ENCODE data around the gene PCNX1.

PCNX1 gene

DNA sequence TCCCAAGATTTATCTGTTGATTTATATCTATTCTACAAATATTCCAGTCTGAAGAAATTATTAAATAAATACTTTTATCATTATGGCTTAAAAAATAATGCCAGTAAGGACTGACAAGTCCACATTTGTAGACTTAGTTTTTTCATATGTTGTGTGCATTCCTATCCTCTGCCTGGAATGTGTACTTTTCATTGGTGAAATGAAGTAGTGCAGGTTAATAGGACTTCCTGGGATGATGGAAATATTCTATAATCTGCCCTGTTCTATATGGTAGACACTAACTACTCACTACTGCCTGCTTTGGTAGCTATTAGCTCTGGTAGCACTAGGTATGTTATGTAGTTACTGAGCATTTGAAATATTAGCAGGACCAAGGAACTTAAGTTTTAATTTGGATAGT lies 86.7 kb downstream of the PCNX1 start:
- H3K4me3 ChIP-seq (ENCODE audit: low read length), result no peak overlapping the region
- H3K4me1 ChIP-seq (ENCODE audit: control insufficient read depth, insufficient read depth, low read length), result no peaks in the 10 kb centered on the region
- H3K27me3 ChIP-seq (ENCODE audit: control insufficient read depth, insufficient read depth, low read length), result no peaks in the 10 kb centered on the region
- no peak overlapping the region for H3K9ac ChIP-seq (ENCODE audit: low read length)
- no peak overlapping the region for H3K27ac ChIP-seq (ENCODE audit: low read depth, low read length)
- H3K36me3 ChIP-seq (ENCODE audit: control insufficient read depth, insufficient read depth, low read length), result no peaks in the 10 kb centered on the region

DNA sequence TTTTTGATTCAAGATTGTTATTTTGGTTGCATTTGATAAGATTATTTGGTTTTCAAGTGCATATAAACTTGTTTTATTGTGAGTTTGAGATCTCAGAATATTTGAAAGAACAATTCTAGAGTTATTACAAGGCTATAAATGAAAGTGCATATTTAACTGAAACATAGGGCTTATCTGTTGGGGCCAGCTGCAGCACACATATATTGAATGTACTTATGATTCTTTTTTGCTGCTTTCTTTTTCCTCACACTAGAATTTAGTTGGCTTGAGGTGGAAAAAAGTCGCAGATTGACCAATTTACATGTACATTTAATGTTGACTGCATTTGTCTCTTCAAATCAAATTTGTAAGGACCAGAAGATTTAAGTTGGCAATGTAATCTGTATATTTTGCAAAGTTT lies 88.0 kb downstream of the PCNX1 start:
- H3K27me3 ChIP-seq (ENCODE audit: control insufficient read depth, insufficient read depth, low read length), result no peaks in the 10 kb centered on the region
- H3K27ac ChIP-seq (ENCODE audit: low read depth, low read length), result no peak overlapping the region
- no peaks in the 10 kb centered on the region for H3K36me3 ChIP-seq (ENCODE audit: control insufficient read depth, insufficient read depth, low read length)
- no peak overlapping the region for H3K9ac ChIP-seq (ENCODE audit: low read length)
- H3K4me3 ChIP-seq (ENCODE audit: low read length), result no peak overlapping the region
- H3K4me1 ChIP-seq (ENCODE audit: control insufficient read depth, insufficient read depth, low read length), result no peaks in the 10 kb centered on the region

DNA sequence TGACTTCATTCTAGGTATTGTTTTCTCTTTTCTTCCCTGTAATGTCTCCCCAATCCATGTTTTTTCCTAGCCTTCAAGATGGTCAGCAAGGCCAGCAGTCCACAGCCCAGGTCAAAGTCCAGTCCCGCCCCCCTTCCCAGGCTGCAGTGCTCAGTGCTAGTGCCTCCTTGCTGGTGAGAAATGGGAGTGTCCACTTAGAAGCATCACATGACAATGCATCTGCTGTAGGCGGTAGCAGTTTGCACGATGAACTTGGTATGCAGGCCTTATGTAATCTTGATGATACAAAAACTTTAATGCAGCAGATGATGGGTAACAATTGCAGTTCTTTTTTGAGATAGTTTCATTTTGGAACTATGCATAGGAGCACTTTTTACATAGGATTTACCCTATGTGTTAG lies 88.4 kb downstream of the PCNX1 start:
- Histone ChIP-seq H3K4me1 (ENCODE audit: control insufficient read depth, insufficient read depth, low read length) (no peaks in the 10 kb centered on the region), H3K4me3 (ENCODE audit: low read length) (no peak overlapping the region), H3K27ac (ENCODE audit: low read depth, low read length) (no peak overlapping the region), H3K27me3 (ENCODE audit: control insufficient read depth, insufficient read depth, low read length) (no peaks in the 10 kb centered on the region), H3K9ac (ENCODE audit: low read length) (no peak overlapping the region), H3K36me3 (ENCODE audit: control insufficient read depth, insufficient read depth, low read length) (no peaks in the 10 kb centered on the region)

DNA sequence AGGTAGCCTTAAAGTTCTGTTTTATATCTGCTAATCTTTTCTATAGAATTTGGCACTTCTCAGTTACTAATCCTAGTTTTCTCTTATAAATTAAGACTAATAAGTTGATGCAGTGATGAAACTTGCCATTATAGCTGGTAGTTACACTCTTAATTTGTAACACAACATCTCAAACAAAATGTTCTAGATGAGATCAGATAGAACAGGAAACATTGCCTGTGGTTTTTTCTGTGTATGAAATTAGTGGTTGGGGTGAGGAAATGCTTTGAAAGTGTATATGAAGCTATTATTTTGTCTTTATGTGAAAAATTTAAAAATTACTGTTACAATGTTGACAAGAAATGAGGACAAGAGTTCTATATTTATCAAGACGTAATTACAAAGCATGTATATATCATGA lies 91.9 kb downstream of the PCNX1 start:
- Histone ChIP-seq H3K4me3 (ENCODE audit: low read length) (no peak overlapping the region), H3K27ac (ENCODE audit: low read depth, low read length) (no peak overlapping the region), H3K36me3 (ENCODE audit: control insufficient read depth, insufficient read depth, low read length) (no peaks in the 10 kb centered on the region), H3K27me3 (ENCODE audit: control insufficient read depth, insufficient read depth, low read length) (no peaks in the 10 kb centered on the region), H3K4me1 (ENCODE audit: control insufficient read depth, insufficient read depth, low read length) (no peaks in the 10 kb centered on the region), H3K9ac (ENCODE audit: low read length) (no peak overlapping the region)

DNA sequence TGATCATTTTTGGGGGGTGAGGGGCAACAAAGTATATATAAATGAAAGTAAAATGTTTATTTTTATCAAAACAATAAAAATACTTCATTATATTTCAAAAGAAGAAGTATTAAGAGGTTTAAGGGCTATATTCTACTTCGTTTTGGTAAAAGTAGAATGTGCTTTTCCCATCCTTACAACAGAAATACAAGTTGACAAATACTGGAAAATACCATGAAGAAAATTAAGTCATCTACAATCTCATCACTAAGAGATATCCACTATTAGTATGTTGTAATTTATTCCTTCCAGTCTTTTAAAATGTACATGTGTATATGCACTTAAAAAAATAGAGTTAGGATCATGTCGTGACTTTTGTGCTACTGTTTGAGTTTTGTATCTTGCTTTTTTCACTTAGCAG lies 92.8 kb downstream of the PCNX1 start:
- H3K27ac ChIP-seq (ENCODE audit: low read depth, low read length), result no peak overlapping the region
- no peak overlapping the region for H3K4me3 ChIP-seq (ENCODE audit: low read length)
- H3K9ac ChIP-seq (ENCODE audit: low read length), result no peak overlapping the region
- H3K27me3 ChIP-seq (ENCODE audit: control insufficient read depth, insufficient read depth, low read length), result no peaks in the 10 kb centered on the region
- H3K4me1 ChIP-seq (ENCODE audit: control insufficient read depth, insufficient read depth, low read length), result no peaks in the 10 kb centered on the region
- H3K36me3 ChIP-seq (ENCODE audit: control insufficient read depth, insufficient read depth, low read length), result no peaks in the 10 kb centered on the region

DNA sequence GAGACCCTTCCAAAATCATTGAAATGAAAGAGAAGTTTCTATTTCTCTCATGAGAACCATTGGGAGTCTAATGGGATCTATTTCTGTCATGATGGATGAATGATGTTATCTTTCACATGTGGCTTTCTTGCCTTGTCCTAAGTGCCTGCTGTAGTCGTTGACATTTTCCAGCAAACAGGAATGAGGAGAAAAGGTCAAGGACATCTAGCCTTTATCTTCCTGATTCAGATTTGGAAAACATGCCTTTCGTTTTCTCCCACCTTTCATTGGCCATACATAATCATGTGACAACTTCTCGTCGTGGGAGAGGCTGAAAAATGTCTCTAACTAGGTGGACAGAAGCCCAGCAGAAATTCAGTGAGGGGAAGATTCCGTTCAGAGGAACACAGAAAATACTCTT lies 94.5 kb downstream of the PCNX1 start:
- no peaks in the 10 kb centered on the region for H3K36me3 ChIP-seq (ENCODE audit: control insufficient read depth, insufficient read depth, low read length)
- H3K4me1 ChIP-seq (ENCODE audit: control insufficient read depth, insufficient read depth, low read length), result no peaks in the 10 kb centered on the region
- no peak overlapping the region for H3K9ac ChIP-seq (ENCODE audit: low read length)
- H3K27me3 ChIP-seq (ENCODE audit: control insufficient read depth, insufficient read depth, low read length), result no peaks in the 10 kb centered on the region
- no peak overlapping the region for H3K27ac ChIP-seq (ENCODE audit: low read depth, low read length)
- H3K4me3 ChIP-seq (ENCODE audit: low read length), result no peak overlapping the region

DNA sequence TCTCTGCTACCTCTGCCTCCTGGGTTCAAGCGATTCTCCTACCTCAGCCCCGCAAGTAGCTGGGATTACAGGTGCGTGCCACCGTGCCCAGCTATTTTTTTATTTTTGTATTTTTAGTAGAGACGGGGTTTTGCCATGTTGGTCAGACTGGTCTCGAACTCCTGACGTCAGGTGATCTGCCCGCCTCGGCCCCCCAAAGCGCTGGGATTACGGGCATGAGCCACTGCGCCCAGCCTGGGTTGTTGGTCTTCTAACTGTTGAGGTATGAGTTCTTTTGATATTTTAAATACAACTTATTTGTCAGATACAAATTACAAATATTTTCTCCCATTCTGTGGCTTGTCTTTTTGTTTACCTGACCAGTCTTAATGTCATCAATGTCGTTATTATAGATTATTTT lies 95.9 kb downstream of the PCNX1 start:
- no peaks in the 10 kb centered on the region for H3K27me3 ChIP-seq (ENCODE audit: control insufficient read depth, insufficient read depth, low read length)
- H3K4me3 ChIP-seq (ENCODE audit: low read length), result no peak overlapping the region
- no peak overlapping the region for H3K9ac ChIP-seq (ENCODE audit: low read length)
- no peak overlapping the region for H3K27ac ChIP-seq (ENCODE audit: low read depth, low read length)
- H3K36me3 ChIP-seq (ENCODE audit: control insufficient read depth, insufficient read depth, low read length), result no peaks in the 10 kb centered on the region
- H3K4me1 ChIP-seq (ENCODE audit: control insufficient read depth, insufficient read depth, low read length), result no peaks in the 10 kb centered on the region

DNA sequence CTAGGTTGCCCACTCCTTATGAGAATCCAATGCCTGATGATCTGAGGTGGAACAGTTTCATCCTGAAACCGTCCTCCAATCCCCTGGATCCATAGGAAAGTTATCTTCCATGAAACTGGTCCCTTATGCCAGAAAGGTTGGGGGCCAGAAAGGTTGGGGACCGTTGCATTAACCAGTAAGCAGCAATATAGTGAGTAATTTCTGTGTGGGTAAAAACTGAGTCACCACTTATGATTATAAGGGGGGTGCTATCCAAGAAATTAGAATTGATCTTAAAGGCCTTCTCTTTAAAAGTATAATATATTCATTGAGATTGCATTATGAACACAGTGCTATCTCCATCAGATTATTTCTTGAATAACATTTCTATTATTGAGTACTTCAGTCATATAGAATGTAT lies 97.2 kb downstream of the PCNX1 start:
- Histone ChIP-seq H3K4me3 (ENCODE audit: low read length) (no peak overlapping the region), H3K27me3 (ENCODE audit: control insufficient read depth, insufficient read depth, low read length) (no peaks in the 10 kb centered on the region), H3K9ac (ENCODE audit: low read length) (no peak overlapping the region), H3K36me3 (ENCODE audit: control insufficient read depth, insufficient read depth, low read length) (no peaks in the 10 kb centered on the region), H3K27ac (ENCODE audit: low read depth, low read length) (no peak overlapping the region), H3K4me1 (ENCODE audit: control insufficient read depth, insufficient read depth, low read length) (no peaks in the 10 kb centered on the region)

DNA sequence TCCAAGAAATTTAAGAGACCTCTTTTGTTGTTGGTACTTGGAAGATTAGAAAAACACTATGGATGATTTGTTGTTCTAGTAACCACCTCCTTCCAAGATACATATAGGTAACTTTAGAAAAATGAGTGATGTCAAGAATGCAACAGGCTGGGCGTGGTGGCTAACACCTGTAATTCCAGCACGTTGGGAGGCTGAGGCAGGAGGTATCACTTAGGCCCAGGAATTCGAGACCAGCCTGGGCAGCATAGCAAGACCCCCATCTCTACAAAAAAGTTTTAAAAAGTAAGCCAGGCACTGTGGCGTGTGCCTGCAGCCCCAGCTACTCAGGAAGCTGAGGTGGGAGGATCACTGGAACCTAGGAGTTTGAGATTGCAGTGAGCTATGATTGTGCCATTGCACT lies 97.8 kb downstream of the PCNX1 start:
- Histone ChIP-seq H3K36me3 (ENCODE audit: control insufficient read depth, insufficient read depth, low read length) (no peaks in the 10 kb centered on the region), H3K27ac (ENCODE audit: low read depth, low read length) (no peak overlapping the region), H3K9ac (ENCODE audit: low read length) (no peak overlapping the region), H3K27me3 (ENCODE audit: control insufficient read depth, insufficient read depth, low read length) (no peaks in the 10 kb centered on the region), H3K4me1 (ENCODE audit: control insufficient read depth, insufficient read depth, low read length) (no peaks in the 10 kb centered on the region), H3K4me3 (ENCODE audit: low read length) (no peak overlapping the region)

DNA sequence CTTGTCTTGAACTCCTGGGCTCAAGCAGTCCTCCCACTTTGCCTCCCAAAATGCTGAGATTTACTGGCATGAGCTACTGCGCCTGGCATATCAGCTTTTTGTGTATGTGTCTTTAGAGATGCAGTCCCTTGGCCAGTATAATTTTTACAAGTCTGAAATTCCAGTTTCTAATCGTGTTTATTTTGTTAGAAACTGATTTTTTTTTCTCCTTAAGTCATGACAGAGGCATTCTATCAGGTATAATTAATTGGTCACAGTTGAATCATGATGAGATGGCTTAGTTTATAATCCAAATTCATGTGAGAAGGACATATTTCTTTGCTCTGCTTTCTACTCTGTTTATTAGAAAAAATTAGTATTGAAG lies 98.9 kb downstream of the PCNX1 start:
- H3K27me3 ChIP-seq (ENCODE audit: control insufficient read depth, insufficient read depth, low read length), result no peaks in the 10 kb centered on the region
- no peak overlapping the region for H3K27ac ChIP-seq (ENCODE audit: low read depth, low read length)
- H3K9ac ChIP-seq (ENCODE audit: low read length), result no peak overlapping the region
- H3K36me3 ChIP-seq (ENCODE audit: control insufficient read depth, insufficient read depth, low read length), result no peaks in the 10 kb centered on the region
- H3K4me3 ChIP-seq (ENCODE audit: low read length), result no peak overlapping the region
- H3K4me1 ChIP-seq (ENCODE audit: control insufficient read depth, insufficient read depth, low read length), result no peaks in the 10 kb centered on the region

DNA sequence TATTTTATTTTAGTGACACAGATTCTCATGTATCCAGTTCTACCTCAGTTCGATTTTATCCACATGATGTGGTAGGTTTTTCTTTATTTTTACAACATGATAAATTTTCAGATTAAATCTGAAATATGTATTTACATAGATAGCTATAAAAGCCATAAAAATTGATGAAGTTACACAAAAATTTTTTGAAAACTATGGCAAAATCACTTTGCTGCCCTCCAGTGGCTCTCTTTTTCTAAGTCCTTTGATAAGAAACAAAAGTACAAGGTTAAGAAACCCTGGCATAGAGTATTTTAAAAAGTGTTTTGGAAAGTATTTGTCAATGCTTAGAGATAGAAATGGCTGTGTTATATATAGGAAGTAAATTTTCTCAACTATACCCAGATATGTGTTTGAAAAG lies 104.2 kb downstream of the PCNX1 start:
- H3K36me3 ChIP-seq (ENCODE audit: control insufficient read depth, insufficient read depth, low read length), result no peaks in the 10 kb centered on the region
- H3K4me1 ChIP-seq (ENCODE audit: control insufficient read depth, insufficient read depth, low read length), result no peaks in the 10 kb centered on the region
- no peak overlapping the region for H3K27ac ChIP-seq (ENCODE audit: low read depth, low read length)
- H3K27me3 ChIP-seq (ENCODE audit: control insufficient read depth, insufficient read depth, low read length), result no peaks in the 10 kb centered on the region
- H3K9ac ChIP-seq (ENCODE audit: low read length), result no peak overlapping the region
- H3K4me3 ChIP-seq (ENCODE audit: low read length), result no peak overlapping the region

DNA sequence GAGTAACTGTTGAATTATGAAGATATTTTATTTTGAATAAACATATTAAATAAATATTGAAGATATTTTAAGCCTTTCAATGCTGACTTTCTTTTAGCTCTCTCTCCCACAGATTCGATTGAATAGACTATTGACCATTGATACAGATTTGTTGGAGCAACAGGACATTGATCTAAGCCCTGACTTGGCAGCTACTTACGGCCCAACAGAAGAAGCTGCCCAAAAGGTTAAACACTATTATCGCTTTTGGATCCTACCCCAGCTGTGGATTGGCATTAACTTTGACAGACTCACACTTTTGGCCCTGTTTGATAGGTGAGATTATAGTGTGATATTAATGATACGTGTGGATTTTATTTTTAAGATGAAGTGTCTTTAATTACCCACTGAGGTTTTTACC lies 105.6 kb downstream of the PCNX1 start:
- Histone ChIP-seq H3K9ac (ENCODE audit: low read length) (no peak overlapping the region), H3K36me3 (ENCODE audit: control insufficient read depth, insufficient read depth, low read length) (no peaks in the 10 kb centered on the region), H3K27me3 (ENCODE audit: control insufficient read depth, insufficient read depth, low read length) (no peaks in the 10 kb centered on the region), H3K4me1 (ENCODE audit: control insufficient read depth, insufficient read depth, low read length) (no peaks in the 10 kb centered on the region), H3K4me3 (ENCODE audit: low read length) (no peak overlapping the region), H3K27ac (ENCODE audit: low read depth, low read length) (no peak overlapping the region)

DNA sequence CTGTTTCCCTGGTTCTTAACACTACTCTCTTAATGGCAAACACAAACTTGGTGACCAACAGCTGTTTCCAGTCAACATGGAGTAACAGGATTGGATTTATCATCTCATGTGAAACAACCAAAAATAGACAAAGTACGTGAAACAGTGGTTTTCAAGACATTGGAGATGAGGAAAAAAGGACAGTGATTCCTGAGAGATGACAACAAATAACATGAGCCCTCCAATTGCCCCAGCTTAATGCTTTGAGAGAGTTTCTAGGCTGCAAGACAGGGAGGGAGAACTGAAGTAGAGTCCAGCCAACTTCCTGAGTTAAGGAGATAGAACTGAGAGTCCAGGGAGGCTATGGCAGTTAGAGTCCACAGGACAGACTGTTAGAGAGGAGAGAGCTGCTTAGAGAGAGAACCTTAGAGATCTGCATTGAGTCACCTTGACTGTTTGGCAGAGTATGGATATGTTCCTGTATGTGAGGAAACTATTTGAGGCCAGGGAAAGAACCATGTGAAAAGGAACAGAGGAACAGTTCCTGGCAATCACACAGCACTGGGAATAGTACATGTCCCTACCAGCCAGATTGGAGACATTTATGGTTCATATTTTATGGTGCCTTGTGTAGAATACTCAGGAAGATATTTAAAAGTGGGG lies 106.4 kb downstream of the PCNX1 start:
- H3K4me1 ChIP-seq (ENCODE audit: control insufficient read depth, insufficient read depth, low read length), result no peaks in the 10 kb centered on the region
- no peaks in the 10 kb centered on the region for H3K36me3 ChIP-seq (ENCODE audit: control insufficient read depth, insufficient read depth, low read length)
- no peak overlapping the region for H3K27ac ChIP-seq (ENCODE audit: low read depth, low read length)
- H3K4me3 ChIP-seq (ENCODE audit: low read length), result no peak overlapping the region
- no peaks in the 10 kb centered on the region for H3K27me3 ChIP-seq (ENCODE audit: control insufficient read depth, insufficient read depth, low read length)
- no peak overlapping the region for H3K9ac ChIP-seq (ENCODE audit: low read length)
